SK-N-SH treated with all-trans-retinoic acid at 6 μM for 48 hours (cell line): ENCODE results near the gene ANK3.
A peak's percentile ranks its signal among the peaks of the same experiment; 100 is the strongest.

Experiments used
- ATAC-seq: fragments of 200-7000 bp; cut with Tn5 transposase; 3 replicates; pipeline ENCODE4 v1.9.1; 2020; ENCODE audit warnings: mild to moderate bottlenecking, moderate library complexity
- ARNTL ChIP-seq: fragments of 450-650 bp; formaldehyde crosslinking; IDR thresholded peaks from 2 replicates; pipeline ENCODE4 v1.5.0; 2020; ENCODE audit warnings: low read depth, mild to moderate bottlenecking, moderate library complexity, borderline replicate concordance
- BACH2 ChIP-seq: fragments of 250-450 bp; sonication (Bioruptor Pico); IDR thresholded peaks from 2 replicates; pipeline ENCODE4 v1.9.0; 2021; ENCODE audit warnings: mild to moderate bottlenecking, borderline replicate concordance
- CSDC2 ChIP-seq: fragments of 250-450 bp; sonication (Bioruptor Pico); IDR thresholded peaks from 2 replicates; pipeline ENCODE4 v1.5.0; 2020; ENCODE audit warnings: mild to moderate bottlenecking, moderate library complexity
- ESRRG ChIP-seq: fragments of 250-450 bp; sonication (Bioruptor Pico); IDR thresholded peaks from 2 replicates; pipeline ENCODE4 v1.6.1; 2021; ENCODE audit warnings: mild to moderate bottlenecking
- GLIS3 ChIP-seq: fragments of 250-450 bp; sonication (Bioruptor Pico); IDR thresholded peaks from 2 replicates; pipeline ENCODE4 v1.5.0; 2020; ENCODE audit warnings: mild to moderate bottlenecking, moderate library complexity
- ISL1 ChIP-seq: fragments of 250-450 bp; sonication (Bioruptor Pico); IDR thresholded peaks from 2 replicates; pipeline ENCODE4 v2.1.2; 2022; ENCODE audit warnings: mild to moderate bottlenecking, moderate library complexity
- OSR1 ChIP-seq: fragments of 250-450 bp; sonication (Bioruptor Pico); IDR thresholded peaks from 2 replicates; pipeline ENCODE4 v1.8.0; 2022; ENCODE audit warnings: moderate library complexity, mild to moderate bottlenecking, inconsistent platforms
- PPARA ChIP-seq: fragments of 250-450 bp; sonication (Bioruptor Pico); IDR thresholded peaks from 2 replicates; pipeline ENCODE4 v1.5.0; 2020; ENCODE audit warnings: mild to moderate bottlenecking, borderline replicate concordance
- RARB ChIP-seq: fragments of 250-450 bp; sonication (Bioruptor Pico); IDR thresholded peaks from 2 replicates; pipeline ENCODE4 v1.8.0; 2021; ENCODE audit warnings: mild to moderate bottlenecking, moderate library complexity
- TOX ChIP-seq: fragments of 250-450 bp; sonication (Bioruptor Pico); IDR thresholded peaks from 2 replicates; pipeline ENCODE4 v1.8.0; 2021; ENCODE audit warnings: mild to moderate bottlenecking, moderate library complexity, borderline replicate concordance
- ZC3H10 ChIP-seq: fragments of 250-450 bp; sonication (Bioruptor Pico); IDR thresholded peaks from 2 replicates; pipeline ENCODE4 v1.5.1; 2021; ENCODE audit warnings: mild to moderate bottlenecking, moderate library complexity
- ZFP3 ChIP-seq: fragments of 250-450 bp; sonication (Bioruptor Pico); IDR thresholded peaks from 2 replicates; pipeline ENCODE4 v1.5.0; 2020; ENCODE audit warnings: mild to moderate bottlenecking, moderate library complexity
- ZFP30 ChIP-seq: fragments of 450-650 bp; formaldehyde crosslinking; IDR thresholded peaks from 2 replicates; pipeline ENCODE4 v1.5.0; 2022; ENCODE audit warnings: mild to moderate bottlenecking, moderate library complexity
- ZNF70 ChIP-seq: fragments of 450-650 bp; formaldehyde crosslinking; IDR thresholded peaks from 2 replicates; pipeline ENCODE4 v1.5.0; 2020; ENCODE audit warnings: mild to moderate bottlenecking, moderate library complexity
- ZNF8 ChIP-seq: fragments of 450-650 bp; formaldehyde crosslinking; IDR thresholded peaks from 2 replicates; pipeline ENCODE4 v1.5.0; 2020; ENCODE audit warnings: mild to moderate bottlenecking, moderate library complexity
- TF ChIP-seq, protein P1 (sequence below): fragments of 250-450 bp; sonication (Bioruptor Pico); IDR thresholded peaks from 2 replicates; pipeline ENCODE4 v1.8.0; 2021; ENCODE audit warnings: low read depth, mild to moderate bottlenecking, moderate library complexity, borderline replicate concordance
- TF ChIP-seq, protein P2 (sequence below): fragments of 250-450 bp; sonication (Bioruptor Pico); IDR thresholded peaks from 2 replicates; pipeline ENCODE4 v1.5.1; 2020; ENCODE audit warnings: low read depth, mild to moderate bottlenecking, moderate library complexity
- TF ChIP-seq, protein P3 (sequence below): fragments of 250-450 bp; sonication (Bioruptor Pico); IDR thresholded peaks from 2 replicates; pipeline ENCODE4 v1.5.0; 2020; ENCODE audit warnings: mild to moderate bottlenecking, moderate library complexity
- TF ChIP-seq, protein P4 (sequence below): fragments of 250-450 bp; sonication (Bioruptor Pico); IDR thresholded peaks from 2 replicates; pipeline ENCODE4 v1.5.1; 2021; ENCODE audit warnings: mild to moderate bottlenecking, moderate library complexity

ANK3 gene

DNA sequence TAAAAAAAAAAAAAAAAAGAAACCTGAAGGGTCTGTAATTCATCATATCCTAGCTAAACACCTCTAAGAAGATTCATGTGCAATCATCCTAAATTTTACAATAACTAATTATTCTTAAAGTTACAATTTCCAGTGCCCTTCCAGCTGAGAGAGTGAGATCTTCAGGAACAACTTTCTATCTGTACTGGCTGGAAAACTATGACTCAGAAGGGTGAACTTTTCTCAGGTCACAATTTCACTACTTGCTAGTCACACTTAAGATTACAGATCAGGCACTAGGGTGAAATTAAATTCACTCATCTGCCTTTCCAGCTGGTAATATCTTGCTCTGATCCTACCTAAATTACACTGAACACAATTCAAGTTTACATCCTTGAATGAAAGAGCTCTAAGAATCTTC, 158.8 kb downstream of the ANK3 start:
- TF ChIP-seq ZNF8 (no peak), ZFP30 (CRISPR knock-in tag) (no peak), BACH2 (CRISPR knock-in tag) (no peak), TOX (CRISPR knock-in tag) (no peak), ZFP3 (no peak), ZC3H10 (no peak), RARB (CRISPR knock-in tag) (no peak), ISL1 (no peak), ARNTL (CRISPR knock-in tag) (no peak)
- TF ChIP-seq, protein P1, sequence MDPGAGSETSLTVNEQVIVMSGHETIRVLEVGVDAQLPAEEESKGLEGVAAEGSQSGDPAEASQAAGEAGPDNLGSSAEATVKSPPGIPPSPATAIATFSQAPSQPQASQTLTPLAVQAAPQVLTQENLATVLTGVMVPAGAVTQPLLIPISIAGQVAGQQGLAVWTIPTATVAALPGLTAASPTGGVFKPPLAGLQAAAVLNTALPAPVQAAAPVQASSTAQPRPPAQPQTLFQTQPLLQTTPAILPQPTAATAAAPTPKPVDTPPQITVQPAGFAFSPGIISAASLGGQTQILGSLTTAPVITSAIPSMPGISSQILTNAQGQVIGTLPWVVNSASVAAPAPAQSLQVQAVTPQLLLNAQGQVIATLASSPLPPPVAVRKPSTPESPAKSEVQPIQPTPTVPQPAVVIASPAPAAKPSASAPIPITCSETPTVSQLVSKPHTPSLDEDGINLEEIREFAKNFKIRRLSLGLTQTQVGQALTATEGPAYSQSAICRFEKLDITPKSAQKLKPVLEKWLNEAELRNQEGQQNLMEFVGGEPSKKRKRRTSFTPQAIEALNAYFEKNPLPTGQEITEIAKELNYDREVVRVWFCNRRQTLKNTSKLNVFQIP (CRISPR knock-in tag) = no peak
- TF ChIP-seq, protein P2, sequence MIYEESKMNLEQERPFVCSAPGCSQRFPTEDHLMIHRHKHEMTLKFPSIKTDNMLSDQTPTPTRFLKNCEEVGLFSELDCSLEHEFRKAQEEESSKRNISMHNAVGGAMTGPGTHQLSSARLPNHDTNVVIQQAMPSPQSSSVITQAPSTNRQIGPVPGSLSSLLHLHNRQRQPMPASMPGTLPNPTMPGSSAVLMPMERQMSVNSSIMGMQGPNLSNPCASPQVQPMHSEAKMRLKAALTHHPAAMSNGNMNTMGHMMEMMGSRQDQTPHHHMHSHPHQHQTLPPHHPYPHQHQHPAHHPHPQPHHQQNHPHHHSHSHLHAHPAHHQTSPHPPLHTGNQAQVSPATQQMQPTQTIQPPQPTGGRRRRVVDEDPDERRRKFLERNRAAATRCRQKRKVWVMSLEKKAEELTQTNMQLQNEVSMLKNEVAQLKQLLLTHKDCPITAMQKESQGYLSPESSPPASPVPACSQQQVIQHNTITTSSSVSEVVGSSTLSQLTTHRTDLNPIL (CRISPR knock-in tag) = no peak
- ATAC-seq = peak; percentile 61

DNA sequence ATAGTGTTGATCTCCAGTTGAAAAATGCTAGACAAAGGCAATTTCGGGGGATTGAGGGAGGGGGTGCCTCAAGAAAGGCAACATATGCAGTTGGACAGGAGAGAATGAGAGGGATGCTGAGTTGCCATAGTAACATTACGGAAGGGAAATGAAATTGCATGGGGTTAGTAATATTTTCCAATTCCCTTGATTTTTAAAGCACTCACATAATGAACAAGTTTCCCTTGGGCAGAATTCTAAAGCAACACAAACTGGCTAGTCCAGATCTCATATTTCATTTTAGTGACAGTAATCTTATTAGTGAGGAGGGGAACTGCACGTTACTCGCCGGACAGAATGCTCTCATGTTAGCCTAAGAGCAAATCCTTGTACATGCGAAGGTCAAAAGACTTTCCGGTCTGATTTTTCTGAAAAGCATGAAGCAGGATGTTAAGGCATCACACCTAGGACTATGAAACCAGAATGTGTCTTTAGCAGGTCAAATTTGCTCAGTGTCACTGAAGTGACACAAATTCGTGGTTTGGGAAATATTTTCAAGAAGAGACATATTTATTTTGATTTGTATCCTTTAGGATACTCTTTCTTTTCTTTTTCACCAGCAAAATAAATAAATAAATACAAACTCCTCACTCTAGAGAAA, 165.5 kb downstream of the ANK3 start:
- peak; percentile 82 for ATAC-seq
- no peak for TF ChIP-seq BACH2 (CRISPR knock-in tag)
- 0 out of 2 replicates have a peak, but pooled peaks have one; percentile 18 for TF ChIP-seq ISL1
- no peak for TF ChIP-seq ZFP3
- TF ChIP-seq ZNF70 (CRISPR knock-in tag) = peak; percentile 54; the same call in 1 of the 2 replicates
- no peak for TF ChIP-seq OSR1 (CRISPR knock-in tag)
- TF ChIP-seq, protein P3, sequence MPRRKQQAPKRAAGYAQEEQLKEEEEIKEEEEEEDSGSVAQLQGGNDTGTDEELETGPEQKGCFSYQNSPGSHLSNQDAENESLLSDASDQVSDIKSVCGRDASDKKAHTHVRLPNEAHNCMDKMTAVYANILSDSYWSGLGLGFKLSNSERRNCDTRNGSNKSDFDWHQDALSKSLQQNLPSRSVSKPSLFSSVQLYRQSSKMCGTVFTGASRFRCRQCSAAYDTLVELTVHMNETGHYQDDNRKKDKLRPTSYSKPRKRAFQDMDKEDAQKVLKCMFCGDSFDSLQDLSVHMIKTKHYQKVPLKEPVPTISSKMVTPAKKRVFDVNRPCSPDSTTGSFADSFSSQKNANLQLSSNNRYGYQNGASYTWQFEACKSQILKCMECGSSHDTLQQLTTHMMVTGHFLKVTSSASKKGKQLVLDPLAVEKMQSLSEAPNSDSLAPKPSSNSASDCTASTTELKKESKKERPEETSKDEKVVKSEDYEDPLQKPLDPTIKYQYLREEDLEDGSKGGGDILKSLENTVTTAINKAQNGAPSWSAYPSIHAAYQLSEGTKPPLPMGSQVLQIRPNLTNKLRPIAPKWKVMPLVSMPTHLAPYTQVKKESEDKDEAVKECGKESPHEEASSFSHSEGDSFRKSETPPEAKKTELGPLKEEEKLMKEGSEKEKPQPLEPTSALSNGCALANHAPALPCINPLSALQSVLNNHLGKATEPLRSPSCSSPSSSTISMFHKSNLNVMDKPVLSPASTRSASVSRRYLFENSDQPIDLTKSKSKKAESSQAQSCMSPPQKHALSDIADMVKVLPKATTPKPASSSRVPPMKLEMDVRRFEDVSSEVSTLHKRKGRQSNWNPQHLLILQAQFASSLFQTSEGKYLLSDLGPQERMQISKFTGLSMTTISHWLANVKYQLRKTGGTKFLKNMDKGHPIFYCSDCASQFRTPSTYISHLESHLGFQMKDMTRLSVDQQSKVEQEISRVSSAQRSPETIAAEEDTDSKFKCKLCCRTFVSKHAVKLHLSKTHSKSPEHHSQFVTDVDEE = peak; percentile 34; the same call in 1 of the 2 replicates
- TF ChIP-seq, protein P4, sequence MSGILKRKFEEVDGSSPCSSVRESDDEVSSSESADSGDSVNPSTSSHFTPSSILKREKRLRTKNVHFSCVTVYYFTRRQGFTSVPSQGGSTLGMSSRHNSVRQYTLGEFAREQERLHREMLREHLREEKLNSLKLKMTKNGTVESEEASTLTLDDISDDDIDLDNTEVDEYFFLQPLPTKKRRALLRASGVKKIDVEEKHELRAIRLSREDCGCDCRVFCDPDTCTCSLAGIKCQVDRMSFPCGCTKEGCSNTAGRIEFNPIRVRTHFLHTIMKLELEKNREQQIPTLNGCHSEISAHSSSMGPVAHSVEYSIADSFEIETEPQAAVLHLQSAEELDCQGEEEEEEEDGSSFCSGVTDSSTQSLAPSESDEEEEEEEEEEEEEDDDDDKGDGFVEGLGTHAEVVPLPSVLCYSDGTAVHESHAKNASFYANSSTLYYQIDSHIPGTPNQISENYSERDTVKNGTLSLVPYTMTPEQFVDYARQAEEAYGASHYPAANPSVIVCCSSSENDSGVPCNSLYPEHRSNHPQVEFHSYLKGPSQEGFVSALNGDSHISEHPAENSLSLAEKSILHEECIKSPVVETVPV (CRISPR knock-in tag) = 0 out of 2 replicates have a peak, but pooled peaks have one; percentile 25

DNA sequence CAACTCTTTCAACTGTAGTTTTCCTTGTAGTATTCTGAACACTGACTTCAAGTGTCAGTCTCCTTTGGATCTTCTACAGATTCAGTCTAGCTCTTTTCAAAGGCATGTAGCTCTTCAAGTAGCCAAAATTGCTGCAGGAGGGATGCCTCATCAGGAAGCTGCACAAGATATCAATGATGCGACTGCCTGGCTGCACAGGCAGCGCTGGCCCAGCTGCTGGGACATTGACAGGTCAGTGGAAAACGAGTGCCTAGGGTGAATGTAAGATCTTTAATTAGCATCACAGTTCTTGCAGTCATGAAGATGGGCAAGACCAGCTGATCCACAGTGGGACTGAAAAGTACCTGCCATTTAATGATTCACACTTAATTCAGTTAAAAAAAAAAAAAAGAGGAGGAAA, 167.6 kb downstream of the ANK3 start:
- TF ChIP-seq ESRRG (CRISPR knock-in tag) (no peak), CSDC2 (CRISPR knock-in tag) (no peak), ZNF70 (CRISPR knock-in tag) (no peak), GLIS3 (CRISPR knock-in tag) (no peak), PPARA (no peak)
- TF ChIP-seq, protein P3 = no peak
- TF ChIP-seq, protein P1 (CRISPR knock-in tag) = no peak
- no peak for ATAC-seq
